ENCODE measurements around the gene RAPH1. TPM values are rescaled to one million over a fixed set of nuclear protein-coding genes. Genes with fewer than 3 reads are reported as not detected.
A peak's percentile ranks its signal among the peaks of the same experiment; 100 is the strongest.
"Not testable (repeated sequence)": the region's sequence is repeated elsewhere in the genome, so short reads cannot be mapped to it uniquely, and the experiment has no call there.

Gene RAPH1
- total RNA-seq, 1 experiment from 2014 or later, result 114 TPM

DNA sequence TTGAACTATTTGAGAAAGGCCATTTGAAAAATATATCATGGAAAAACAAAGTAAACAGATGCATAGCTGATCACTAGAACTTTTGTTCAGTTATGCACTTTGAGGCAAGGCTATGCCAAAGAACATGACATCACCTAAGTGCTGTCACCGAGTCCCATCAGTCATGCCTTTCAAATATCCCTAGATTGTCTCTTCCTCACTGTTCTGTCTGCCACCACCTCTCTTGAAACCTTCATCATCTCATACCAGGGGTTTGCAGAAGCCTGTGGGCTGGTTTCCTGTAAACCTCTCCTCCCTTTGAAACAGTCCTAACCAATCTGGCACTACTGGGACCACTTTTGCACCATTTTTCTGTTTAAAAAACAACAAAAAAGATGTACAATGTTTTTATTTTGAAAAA lies 12.3 kb upstream of the RAPH1 start:
- no peak for DNase-seq
- Histone ChIP-seq H3K4me3 (ENCODE audit: low read depth, low read length) (no peak overlapping the region), H3K4me1 (peaks cover 27% of the 10 kb centered on the region), H3K9me3 (no peaks in the 10 kb centered on the region), H3K27me3 (replicated peaks; ENCODE audit: control insufficient read depth, insufficient read depth, low read length) (no peaks in the 10 kb centered on the region), H3K36me3 (ENCODE audit: control insufficient read depth, insufficient read depth, low read length) (no peaks in the 10 kb centered on the region)
- Mint-ChIP-seq H3K27me3 (ENCODE audit: insufficient read depth, unreplicated experiment) (no peaks in the 10 kb centered on the region), H3K36me3 (ENCODE audit: insufficient read depth, unreplicated experiment) (no peaks in the 10 kb centered on the region), H3K9me3 (ENCODE audit: unreplicated experiment) (no peaks in the 10 kb centered on the region), H3K4me3 (ENCODE audit: unreplicated experiment) (no peak overlapping the region), H3K27ac (ENCODE audit: unreplicated experiment) (no peak overlapping the region), H3K4me1 (ENCODE audit: low read depth, unreplicated experiment) (peaks cover 21% of the 10 kb centered on the region)
- POLR2A ChIA-PET, result no interaction called here
- TF ChIP-seq, protein P1, sequence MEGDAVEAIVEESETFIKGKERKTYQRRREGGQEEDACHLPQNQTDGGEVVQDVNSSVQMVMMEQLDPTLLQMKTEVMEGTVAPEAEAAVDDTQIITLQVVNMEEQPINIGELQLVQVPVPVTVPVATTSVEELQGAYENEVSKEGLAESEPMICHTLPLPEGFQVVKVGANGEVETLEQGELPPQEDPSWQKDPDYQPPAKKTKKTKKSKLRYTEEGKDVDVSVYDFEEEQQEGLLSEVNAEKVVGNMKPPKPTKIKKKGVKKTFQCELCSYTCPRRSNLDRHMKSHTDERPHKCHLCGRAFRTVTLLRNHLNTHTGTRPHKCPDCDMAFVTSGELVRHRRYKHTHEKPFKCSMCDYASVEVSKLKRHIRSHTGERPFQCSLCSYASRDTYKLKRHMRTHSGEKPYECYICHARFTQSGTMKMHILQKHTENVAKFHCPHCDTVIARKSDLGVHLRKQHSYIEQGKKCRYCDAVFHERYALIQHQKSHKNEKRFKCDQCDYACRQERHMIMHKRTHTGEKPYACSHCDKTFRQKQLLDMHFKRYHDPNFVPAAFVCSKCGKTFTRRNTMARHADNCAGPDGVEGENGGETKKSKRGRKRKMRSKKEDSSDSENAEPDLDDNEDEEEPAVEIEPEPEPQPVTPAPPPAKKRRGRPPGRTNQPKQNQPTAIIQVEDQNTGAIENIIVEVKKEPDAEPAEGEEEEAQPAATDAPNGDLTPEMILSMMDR (IDR thresholded peaks at IDR 0.05; ENCODE audit: insufficient read depth in 1 of 2, low read depth in 1 of 2, low read length in 1 of 2, severe bottlenecking in 1 of 2, unreplicated experiment in 1 of 2), result no peak
- intact Hi-C loops (cut with micrococcal nuclease; ENCODE audit: unreplicated experiment), result no loop called here
- CTCF ChIA-PET, result no interaction called here
- no TSS peak for BruUV-seq (replicated peaks)

DNA sequence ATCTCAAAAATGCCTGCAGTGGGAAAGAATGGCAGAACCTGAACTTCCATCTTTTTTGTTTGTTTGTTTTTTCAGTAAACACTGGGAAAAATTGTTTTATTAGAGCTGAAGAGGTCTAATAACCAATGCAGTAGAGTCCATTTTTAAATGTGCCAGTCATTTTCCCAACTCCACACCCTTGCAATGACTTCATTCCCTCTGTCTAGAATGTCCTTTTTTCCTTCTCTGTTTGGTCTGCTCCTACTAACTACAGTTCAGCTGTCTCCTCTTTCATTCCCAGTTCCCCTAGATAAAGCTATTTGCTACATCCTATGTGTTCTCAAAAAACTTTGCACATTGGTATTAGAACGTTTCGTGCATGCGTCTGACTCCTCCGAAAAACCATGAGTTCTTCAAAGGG lies 9.3 kb upstream of the RAPH1 start:
- Histone ChIP-seq H3K36me3 (ENCODE audit: control insufficient read depth, insufficient read depth, low read length) (no peaks in the 10 kb centered on the region), H3K9me3 (no peaks in the 10 kb centered on the region), H3K4me1 (peaks cover 13% of the 10 kb centered on the region), H3K27me3 (replicated peaks; ENCODE audit: control insufficient read depth, insufficient read depth, low read length) (no peaks in the 10 kb centered on the region), H3K4me3 (ENCODE audit: low read depth, low read length) (no peak overlapping the region)
- intact Hi-C loops (cut with micrococcal nuclease; ENCODE audit: unreplicated experiment), result no loop called here
- Mint-ChIP-seq H3K27ac (ENCODE audit: unreplicated experiment) (peak overlapping the region; percentile 66), H3K27me3 (ENCODE audit: insufficient read depth, unreplicated experiment) (no peaks in the 10 kb centered on the region), H3K36me3 (ENCODE audit: insufficient read depth, unreplicated experiment) (peaks cover 6% of the 10 kb centered on the region), H3K9me3 (ENCODE audit: unreplicated experiment) (no peaks in the 10 kb centered on the region), H3K4me3 (ENCODE audit: unreplicated experiment) (peak overlapping the region; percentile 15), H3K4me1 (ENCODE audit: low read depth, unreplicated experiment) (peaks cover 16% of the 10 kb centered on the region)
- POLR2A ChIA-PET, result interaction anchor here (0.6 kb wide), 1 partner anchor 31 kb away, joined by 3 read pairs; no protein-coding TSS in a partner anchor
- no peak for DNase-seq
- BruUV-seq (replicated peaks), result no TSS peak
- CTCF ChIA-PET, result no interaction called here
- TF ChIP-seq, protein P1 (IDR thresholded peaks at IDR 0.05; ENCODE audit: insufficient read depth in 1 of 2, low read depth in 1 of 2, low read length in 1 of 2, severe bottlenecking in 1 of 2, unreplicated experiment in 1 of 2), result no peak

DNA sequence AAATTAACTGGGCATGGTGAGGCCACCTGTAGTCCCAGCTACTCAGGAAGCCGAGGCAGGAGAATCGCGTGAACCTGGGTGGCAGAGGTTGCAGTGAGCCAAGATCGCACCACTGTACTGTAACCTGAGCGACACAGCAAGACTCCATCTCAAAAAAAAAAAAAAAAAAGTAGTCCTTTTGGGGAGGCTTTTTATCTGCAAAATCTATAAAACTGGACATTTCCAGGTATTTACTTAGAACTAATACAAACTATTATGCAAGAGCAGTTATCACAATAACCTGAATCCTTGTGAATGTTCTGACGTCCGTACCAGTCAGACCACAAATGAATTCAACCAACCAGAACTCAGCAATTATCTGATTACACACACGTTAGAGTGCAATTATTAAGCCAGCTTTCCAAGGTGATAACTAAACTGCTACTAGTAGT lies 8.8 kb upstream of the RAPH1 start:
- Histone ChIP-seq H3K27me3 (replicated peaks; ENCODE audit: control insufficient read depth, insufficient read depth, low read length) (no peaks in the 10 kb centered on the region), H3K9me3 (no peaks in the 10 kb centered on the region), H3K4me1 (peaks cover 13% of the 10 kb centered on the region), H3K4me3 (ENCODE audit: low read depth, low read length) (no peak overlapping the region), H3K36me3 (ENCODE audit: control insufficient read depth, insufficient read depth, low read length) (no peaks in the 10 kb centered on the region)
- CTCF ChIA-PET, result no interaction called here
- H3K36me3 Mint-ChIP-seq (ENCODE audit: insufficient read depth, unreplicated experiment), result peaks cover 6% of the 10 kb centered on the region
- H3K4me3 Mint-ChIP-seq (ENCODE audit: unreplicated experiment), result no peak overlapping the region
- H3K9me3 Mint-ChIP-seq (ENCODE audit: unreplicated experiment), result peaks cover 3% of the 10 kb centered on the region
- peak overlapping the region; percentile 66 for H3K27ac Mint-ChIP-seq (ENCODE audit: unreplicated experiment)
- peaks cover 14% of the 10 kb centered on the region for H3K4me1 Mint-ChIP-seq (ENCODE audit: low read depth, unreplicated experiment)
- H3K27me3 Mint-ChIP-seq (ENCODE audit: insufficient read depth, unreplicated experiment), result no peaks in the 10 kb centered on the region
- peak in 1 of 2 experiments; percentile 25 for DNase-seq
- TF ChIP-seq, protein P1 (IDR thresholded peaks at IDR 0.05; ENCODE audit: insufficient read depth in 1 of 2, low read depth in 1 of 2, low read length in 1 of 2, severe bottlenecking in 1 of 2, unreplicated experiment in 1 of 2), result no peak
- POLR2A ChIA-PET, result interaction anchor here (0.6 kb wide), 1 partner anchor 31 kb away, joined by 3 read pairs; no protein-coding TSS in a partner anchor
- intact Hi-C loops (cut with micrococcal nuclease; ENCODE audit: unreplicated experiment), result no loop called here
- no TSS peak for BruUV-seq (replicated peaks)

DNA sequence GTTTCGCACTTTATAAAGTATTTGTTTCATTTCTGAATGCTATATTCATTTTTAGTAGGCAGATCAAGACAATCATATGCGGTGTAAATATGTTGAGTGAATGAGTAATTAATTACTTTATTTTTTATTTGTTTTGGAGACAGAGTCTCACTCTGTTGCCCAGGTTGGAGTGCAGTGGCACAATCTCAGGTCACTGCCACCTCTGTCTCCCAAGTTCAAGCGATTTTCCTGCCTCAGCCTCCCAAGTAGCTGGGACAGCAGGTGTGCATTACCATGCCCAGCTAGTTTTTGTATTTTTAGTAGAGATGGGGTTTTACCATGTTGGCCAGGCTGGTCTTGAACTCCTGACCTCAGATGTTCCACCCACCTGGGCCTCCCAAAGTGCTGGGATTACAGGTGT lies 5.5 kb upstream of the RAPH1 start:
- H3K36me3 ChIP-seq (ENCODE audit: control insufficient read depth, insufficient read depth, low read length); CTCF ChIA-PET; H3K27me3 Mint-ChIP-seq (ENCODE audit: insufficient read depth, unreplicated experiment); POLR2A ChIA-PET; BruUV-seq (replicated peaks); intact Hi-C loops (cut with micrococcal nuclease; ENCODE audit: unreplicated experiment); H3K27ac Mint-ChIP-seq (ENCODE audit: unreplicated experiment); DNase-seq; H3K4me3 ChIP-seq (ENCODE audit: low read depth, low read length); H3K36me3 Mint-ChIP-seq (ENCODE audit: insufficient read depth, unreplicated experiment); H3K4me3 Mint-ChIP-seq (ENCODE audit: unreplicated experiment); H3K9me3 ChIP-seq; H3K27me3 ChIP-seq (replicated peaks; ENCODE audit: control insufficient read depth, insufficient read depth, low read length): not testable (repeated sequence)
- peaks cover 21% of the 10 kb centered on the region for H3K4me1 Mint-ChIP-seq (ENCODE audit: low read depth, unreplicated experiment)
- peaks cover 17% of the 10 kb centered on the region for H3K4me1 ChIP-seq
- peaks cover 18% of the 10 kb centered on the region for H3K9me3 Mint-ChIP-seq (ENCODE audit: unreplicated experiment)

DNA sequence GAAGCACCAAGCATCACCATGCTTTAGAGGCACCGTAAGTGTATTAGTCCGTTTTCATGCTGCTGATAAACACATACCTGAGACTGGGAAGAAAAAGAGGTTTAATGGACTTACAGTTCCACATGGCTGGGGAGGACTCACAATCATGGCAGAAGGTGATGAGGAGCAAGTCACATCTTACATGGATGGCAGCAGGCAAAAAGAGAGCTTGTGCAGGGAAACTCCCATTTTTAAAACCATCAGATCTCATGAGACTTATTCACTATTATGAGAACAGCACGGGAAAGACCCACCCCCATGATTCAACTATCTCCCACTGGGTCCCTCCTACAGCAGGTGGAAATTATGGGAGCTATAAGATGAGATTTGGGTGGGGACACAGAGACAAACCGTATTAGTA lies 3.1 kb upstream of the RAPH1 start:
- Mint-ChIP-seq H3K9me3 (ENCODE audit: unreplicated experiment) (peaks cover 18% of the 10 kb centered on the region), H3K4me1 (ENCODE audit: low read depth, unreplicated experiment) (peaks cover 10% of the 10 kb centered on the region), H3K36me3 (ENCODE audit: insufficient read depth, unreplicated experiment) (peaks cover 19% of the 10 kb centered on the region)
- DNase-seq; H3K27ac Mint-ChIP-seq (ENCODE audit: unreplicated experiment); H3K36me3 ChIP-seq (ENCODE audit: control insufficient read depth, insufficient read depth, low read length); H3K4me3 ChIP-seq (ENCODE audit: low read depth, low read length); POLR2A ChIA-PET; H3K27me3 ChIP-seq (replicated peaks; ENCODE audit: control insufficient read depth, insufficient read depth, low read length); H3K27me3 Mint-ChIP-seq (ENCODE audit: insufficient read depth, unreplicated experiment); H3K4me3 Mint-ChIP-seq (ENCODE audit: unreplicated experiment); CTCF ChIA-PET; H3K4me1 ChIP-seq; BruUV-seq (replicated peaks); H3K9me3 ChIP-seq: not testable (repeated sequence)
- intact Hi-C loops (cut with micrococcal nuclease; ENCODE audit: unreplicated experiment), result loop anchor here (5.0 kb wide), 1 partner anchor 69 kb away; no protein-coding TSS in a partner anchor

Data from Caco-2 (cell line).